Ovary (tissue), 9 donors: ENCODE results near the gene BCAN. TPM values are rescaled to one million over a fixed set of nuclear protein-coding genes. Genes with fewer than 3 reads are reported as not detected.

Experiments used
- DNase-seq, 5 donors: peaks; one replicate each; pipeline ENCODE4 v3.0.0-alpha.2; 2019 to 2020
- H3K27ac ChIP-seq, 2 donors: fragments of 200-600 bp; one replicate each; pipeline versions ENCODE4 v1.5.1 to v1.8.0; 2019 to 2022
- H3K27me3 ChIP-seq: fragments of 200-600 bp; one replicate; pipeline ENCODE4 v1.8.0; 2022
- H3K36me3 ChIP-seq: fragments of 200-600 bp; sonication (generic); one replicate; pipeline ENCODE4 v1.5.1; 2019
- H3K4me1 ChIP-seq: one replicate; pipeline ENCODE4 v1.8.1; 2013; ENCODE audit warnings: mild to moderate bottlenecking, moderate library complexity; ENCODE audit not compliant: insufficient read depth
- H3K4me3 ChIP-seq: fragments of 200-600 bp; sonication (generic); one replicate; pipeline ENCODE4 v1.5.1; 2017
- H3K9me3 ChIP-seq, 2 donors: fragments of 200-600 bp in 1 of 2; sonication (generic) in 1 of 2; one replicate each; pipeline versions ENCODE4 v1.5.1 to v1.8.1; 2013 to 2019; ENCODE audit warnings: mild to moderate bottlenecking in 1 of 2, moderate library complexity in 1 of 2
- CTCF ChIP-seq, 3 donors: fragments of 450-650 bp in 2 of 3; fragments of 200-600 bp in 1 of 3; IDR thresholded peaks; one replicate each; pipeline versions ENCODE4 v1.5.1 to v1.8.0; 2016 to 2022; ENCODE audit warnings: antibody characterized with exemption in 3 of 3, mild to moderate bottlenecking in 1 of 3
- EP300 ChIP-seq: sonication (generic); formaldehyde crosslinking; IDR thresholded peaks from one replicate; pipeline ENCODE4 v1.6.1; 2017; ENCODE audit warnings: antibody characterized with exemption
- POLR2A ChIP-seq: fragments of 450-650 bp; IDR thresholded peaks from one replicate; pipeline ENCODE4 v1.6.1; 2017; ENCODE audit warnings: antibody characterized with exemption, mild to moderate bottlenecking, moderate library complexity
- WGBS, 3 donors: extraction: QIAGEN DNeasy Blood & Tissue Kit in 1 of 3; methylation state at CpG; one replicate each; pipeline versions ENCODE4 v1.1.5 to v1.1.7; 2013 to 2017; 5-methylcytosine and 5-hydroxymethylcytosine counted together
- intact Hi-C, 4 donors: fragments of 100-400 bp; cut with DNase I; formaldehyde crosslinking; loops; one replicate each; pipeline versions ENCODE4 v1.11.0 to v1.15.1; 2022 to 2023
- polyA plus RNA-seq, 2 donors: library from polyadenylated mRNA; stranded (reverse); fragments of 200-250 nt in 1 of 2; fragments of 350-450 nt in 1 of 2; fragmentation: Illumina TruSeq in 1 of 2; extraction: RNeasy Lipid Tissue Mini Kit (QIAGEN cat#74804) in 1 of 2; gene quantifications; one replicate each; pipeline ENCODE4 v1.2.3, GENCODE V29; 2013 to 2014
- total RNA-seq, 7 donors: library from RNA; depleted of rRNA in 2 of 7; stranded (reverse); fragments of >200 nt in 2 of 7; fragmentation: NEBNext Ultra II Directional in 3 of 7; extraction: Animal tissue kit (Norgen Biotek cat#: 25700) in 3 of 7; gene quantifications; one replicate each; pipeline versions ENCODE4 v1.1.0 to v1.2.4, GENCODE V29; 2016 to 2023
- donor health status: DM: no; HTN: no; CAD: no; lungs with moderate emphysema.
- donor health status: DM: no; HTN: no; CAD: no.
- donor health status: Bipolar disorder and iron deficiency.
- donor health status: DM: yes; HTN: yes; CAD: no.
- donor health status: DM: no; HTN: no; CAD: no.
- donor health status: DM: yes; HTN: yes; CAD: no.

The BCAN gene
- total and polyA plus RNA-seq, 9 donors, result 0.11 to 2.2 (median 0.39) TPM; not detected in 3

- intact Hi-C loops, result no loop called here
- no peaks in the 10 kb centered on the region for H3K27me3 ChIP-seq
- no peaks in the 10 kb centered on the region for H3K36me3 ChIP-seq
- TF ChIP-seq CTCF (IDR thresholded peaks at IDR 0.05), result no peak
- no peak for TF ChIP-seq EP300
- TF ChIP-seq POLR2A, result no peak
- H3K4me3 ChIP-seq, result no peak overlapping the region
- WGBS, 3 donors, result 66 to 70% (median 69%) methylated on average over 5 of the region's 5 CpGs
- H3K9me3 ChIP-seq, result no peaks in the 10 kb centered on the region
- no peak for DNase-seq
- no peak overlapping the region for H3K27ac ChIP-seq
- H3K4me1 ChIP-seq, result no peaks in the 10 kb centered on the region
These were observed 40.4 kb downstream of the BCAN start for GRCh38 chr1:156682166-156682890.

GRCh38 chr1:156684227-156684782 lies 42.4 kb downstream of the BCAN start:
- 69 to 76% (median 72%) methylated on average over 5 of the region's 5 CpGs for WGBS, 3 donors
- no peak for DNase-seq
- no peaks in the 10 kb centered on the region for H3K9me3 ChIP-seq
- H3K36me3 ChIP-seq, result no peaks in the 10 kb centered on the region
- no peak overlapping the region for H3K27ac ChIP-seq
- intact Hi-C loops, result no loop called here
- no peaks in the 10 kb centered on the region for H3K27me3 ChIP-seq
- no peak overlapping the region for H3K4me3 ChIP-seq
- TF ChIP-seq CTCF (IDR thresholded peaks at IDR 0.05) (no peak), EP300 (no peak), POLR2A (no peak)
- H3K4me1 ChIP-seq, result no peaks in the 10 kb centered on the region

GRCh38 chr1:156689035-156689952 lies 47.4 kb downstream of the BCAN start:
- Histone ChIP-seq H3K4me1 (peaks cover 2% of the 10 kb centered on the region), H3K27ac (no peak overlapping the region), H3K36me3 (no peaks in the 10 kb centered on the region), H3K27me3 (no peaks in the 10 kb centered on the region), H3K9me3 (no peaks in the 10 kb centered on the region), H3K4me3 (no peak overlapping the region)
- TF ChIP-seq EP300 (no peak), CTCF (IDR thresholded peaks at IDR 0.05) (peak; percentile 91 to 92 (median 92))
- DNase-seq, result peak; percentile 72 to 84 (median 83)
- WGBS, 3 donors, result 0 to 1% (median 0%) methylated on average over 23 of the region's 23 CpGs
- intact Hi-C loops, result loop anchor here in 2 of 4 donors (1.0 to 2.0 kb wide), 2 partner anchors 36 kb away; no protein-coding TSS in a partner anchor

- peaks cover 2% of the 10 kb centered on the region for H3K4me1 ChIP-seq
- H3K9me3 ChIP-seq, result no peaks in the 10 kb centered on the region
- TF ChIP-seq EP300 (no peak), POLR2A (no peak), CTCF (IDR thresholded peaks at IDR 0.05) (no peak)
- WGBS, 3 donors, result 16 to 28% (median 19%) methylated on average over 10 of the region's 10 CpGs
- H3K27ac ChIP-seq, result no peak overlapping the region
- H3K4me3 ChIP-seq, result no peak overlapping the region
- H3K36me3 ChIP-seq, result no peaks in the 10 kb centered on the region
- DNase-seq, result no peak
- no peaks in the 10 kb centered on the region for H3K27me3 ChIP-seq
- intact Hi-C loops, result loop anchor here (1.0 to 10.0 kb wide), 4 partner anchors 35 to 175 kb away; partner anchors contain the start of gene NTRK1 (in 1 of the 4)
These were observed 48.2 kb downstream of the BCAN start for GRCh38 chr1:156689953-156690674.
